Measurements from ENCODE around the gene ARHGEF6.
"Not testable (repeated sequence)": the region's sequence is repeated elsewhere in the genome, so short reads cannot be mapped to it uniquely, and the experiment has no call there.

ARHGEF6 gene

GRCh38 chrX:136781180-136781797, 557 bp upstream of the ARHGEF6 start:
- DNase-seq (ENCODE audit: low read depth in 3 of 3): no peak

- no peak for DNase-seq (ENCODE audit: low read depth in 3 of 3)
Measured at GRCh38 chrX:136780241-136780640, 491 bp downstream of the ARHGEF6 start.

GRCh38 chrX:136779346-136779781, 1.4 kb downstream of the ARHGEF6 start:
- no peak for DNase-seq (ENCODE audit: low read depth in 3 of 3)

- DNase-seq (ENCODE audit: low read depth in 3 of 3): no peak
Measured at GRCh38 chrX:136778916-136779315, 1.8 kb downstream of the ARHGEF6 start.

GRCh38 chrX:136778020-136778419, 2.7 kb downstream of the ARHGEF6 start:
- DNase-seq (ENCODE audit: low read depth in 3 of 3): no peak

- DNase-seq (ENCODE audit: low read depth in 3 of 3): no peak
Measured at GRCh38 chrX:136773648-136774047, 7.1 kb downstream of the ARHGEF6 start.

GRCh38 chrX:136771869-136772268, 8.9 kb downstream of the ARHGEF6 start:
- not testable (repeated sequence) for DNase-seq (ENCODE audit: low read depth in 3 of 3)

- peak in 2 of 3 experiments; percentile 24 to 50 for DNase-seq (ENCODE audit: low read depth in 3 of 3)
Measured at GRCh38 chrX:136768469-136769084, 12.2 kb downstream of the ARHGEF6 start.

- peak in 1 of 3 experiments; percentile 35 for DNase-seq (ENCODE audit: low read depth in 3 of 3)
Measured at GRCh38 chrX:136767104-136767941, 13.4 kb downstream of the ARHGEF6 start.

GRCh38 chrX:136766785-136767103, 14.0 kb downstream of the ARHGEF6 start:
- no peak for DNase-seq (ENCODE audit: low read depth in 3 of 3)

GRCh38 chrX:136765821-136766356, 14.8 kb downstream of the ARHGEF6 start:
- DNase-seq (ENCODE audit: low read depth in 3 of 3): no peak

- no peak for DNase-seq (ENCODE audit: low read depth in 3 of 3)
Measured at GRCh38 chrX:136764206-136764605, 16.5 kb downstream of the ARHGEF6 start.

GRCh38 chrX:136762820-136763452, 17.8 kb downstream of the ARHGEF6 start:
- DNase-seq (ENCODE audit: low read depth in 3 of 3): no peak

- no peak for DNase-seq (ENCODE audit: low read depth in 3 of 3)
Measured at GRCh38 chrX:136761421-136761820, 19.3 kb downstream of the ARHGEF6 start.

GRCh38 chrX:136759968-136760367, 20.8 kb downstream of the ARHGEF6 start:
- no peak for DNase-seq (ENCODE audit: low read depth in 3 of 3)

GRCh38 chrX:136755411-136755810, 25.3 kb downstream of the ARHGEF6 start:
- no peak for DNase-seq (ENCODE audit: low read depth in 3 of 3)

- DNase-seq (ENCODE audit: low read depth in 3 of 3): peak in 1 of 3 experiments; percentile 20
Measured at GRCh38 chrX:136754651-136755050, 26.1 kb downstream of the ARHGEF6 start.

GRCh38 chrX:136752796-136753195, 27.9 kb downstream of the ARHGEF6 start:
- no peak for DNase-seq (ENCODE audit: low read depth in 3 of 3)

- no peak for DNase-seq (ENCODE audit: low read depth in 3 of 3)
Measured at GRCh38 chrX:136752346-136752745, 28.4 kb downstream of the ARHGEF6 start.

- no peak for DNase-seq (ENCODE audit: low read depth in 3 of 3)
Measured at GRCh38 chrX:136750364-136750763, 30.4 kb downstream of the ARHGEF6 start.

- DNase-seq (ENCODE audit: low read depth in 3 of 3): peak in 1 of 3 experiments; percentile 14
Measured at GRCh38 chrX:136747003-136747986, 33.4 kb downstream of the ARHGEF6 start.
